ENCODE results near the gene RABGAP1L.
"Not testable (repeated sequence)": the region's sequence is repeated elsewhere in the genome, so short reads cannot be mapped to it uniquely, and the experiment has no call there.

Gene RABGAP1L

DNA sequence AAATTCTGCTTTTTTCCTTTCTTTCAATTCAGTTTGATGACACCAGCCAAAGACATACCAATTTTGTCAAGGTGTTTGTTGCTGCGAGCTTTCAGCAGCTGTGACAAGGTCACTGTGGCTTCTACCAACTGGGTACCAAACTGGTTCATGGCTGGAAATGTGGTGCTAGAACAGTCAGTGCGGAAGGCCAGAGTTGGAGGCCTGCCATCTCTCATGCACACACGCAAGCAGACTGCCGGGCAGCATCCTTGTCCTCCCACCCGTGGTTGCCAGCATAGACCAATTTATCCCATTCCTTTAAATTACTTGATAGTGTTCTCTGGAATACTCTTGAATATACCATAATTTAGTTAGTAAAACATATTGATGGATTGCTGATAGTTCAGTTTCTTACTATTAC is 208.6 kb downstream of the RABGAP1L start:
- DNase-seq (ENCODE audit: low read depth) = no peak

DNA sequence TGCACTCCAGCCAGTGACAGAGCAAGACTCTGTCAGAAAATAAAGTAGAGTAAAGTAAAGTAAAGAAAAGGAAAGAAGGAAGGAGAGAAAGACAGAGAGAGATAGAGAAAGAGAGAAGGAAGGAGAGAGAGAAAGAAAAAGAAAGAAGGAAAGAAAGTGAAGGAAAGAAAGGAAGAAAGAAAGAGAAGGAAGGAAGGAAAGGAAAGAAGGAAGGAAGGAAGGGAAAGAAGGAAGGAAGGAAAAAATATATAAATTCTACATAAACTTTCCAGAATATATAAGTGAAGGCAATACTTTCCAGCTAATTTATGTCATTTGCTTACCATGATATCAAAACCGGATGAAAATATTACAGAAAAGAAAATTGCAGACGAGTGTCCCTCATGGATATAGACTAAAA is 216.7 kb downstream of the RABGAP1L start:
- DNase-seq (ENCODE audit: low read depth) = no peak

DNA sequence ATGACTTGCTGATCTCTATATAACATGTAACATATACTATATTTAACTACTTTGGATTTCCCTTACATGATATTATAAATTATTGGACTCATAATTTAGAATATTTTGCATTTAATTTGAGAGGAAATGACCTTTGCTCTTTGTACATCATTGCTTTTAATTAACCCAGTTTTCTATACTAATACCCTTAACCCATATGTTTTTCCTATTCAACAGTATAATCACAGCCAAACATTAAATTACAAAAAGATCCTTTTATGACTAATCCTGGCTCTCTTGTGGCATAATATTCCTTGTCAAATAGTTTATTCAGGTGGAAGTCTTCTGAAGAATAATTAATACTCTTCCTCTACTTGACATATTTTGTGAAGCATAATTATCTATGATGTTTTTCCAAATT is 232.4 kb downstream of the RABGAP1L start:
- no peak for DNase-seq (ENCODE audit: low read depth)

DNA sequence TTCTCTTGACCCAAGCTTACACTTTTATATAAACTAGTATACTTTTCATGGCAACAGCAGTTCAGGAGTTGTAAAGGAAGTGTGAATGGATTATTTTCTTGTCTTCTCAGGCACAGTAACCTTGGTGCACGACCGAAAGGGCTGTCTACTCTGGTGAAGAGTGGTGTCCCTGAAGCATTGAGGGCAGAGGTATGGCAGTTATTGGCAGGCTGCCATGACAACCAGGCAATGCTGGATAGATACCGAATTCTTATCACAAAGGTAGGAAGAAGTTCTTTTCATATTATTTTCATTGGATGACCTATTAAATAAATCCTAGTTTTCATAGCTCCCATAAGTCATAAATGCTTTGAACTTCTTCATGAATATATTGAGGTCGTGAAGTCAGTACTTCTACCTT is 234.6 kb downstream of the RABGAP1L start:
- no peak for DNase-seq (ENCODE audit: low read depth)

DNA sequence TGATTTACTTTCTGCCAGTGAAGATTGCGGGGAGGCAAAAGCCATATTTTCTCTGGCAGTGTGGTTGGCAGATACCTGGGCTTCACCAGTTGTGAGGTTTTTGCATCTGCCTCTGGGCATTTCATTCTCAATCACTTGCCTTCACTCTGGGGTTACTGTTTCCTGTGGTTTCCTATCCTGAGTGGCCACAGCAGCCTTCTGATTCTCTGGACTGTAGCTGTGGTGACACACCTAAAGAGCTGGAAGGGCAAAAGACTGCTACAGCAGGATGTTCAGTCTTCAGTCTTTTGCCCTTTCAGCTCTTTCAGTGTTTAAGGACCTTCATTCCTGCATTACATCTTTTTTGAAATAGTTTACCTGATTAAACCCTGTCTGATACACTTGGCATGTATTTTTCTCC is 237.9 kb downstream of the RABGAP1L start:
- DNase-seq (ENCODE audit: low read depth) = no peak

DNA sequence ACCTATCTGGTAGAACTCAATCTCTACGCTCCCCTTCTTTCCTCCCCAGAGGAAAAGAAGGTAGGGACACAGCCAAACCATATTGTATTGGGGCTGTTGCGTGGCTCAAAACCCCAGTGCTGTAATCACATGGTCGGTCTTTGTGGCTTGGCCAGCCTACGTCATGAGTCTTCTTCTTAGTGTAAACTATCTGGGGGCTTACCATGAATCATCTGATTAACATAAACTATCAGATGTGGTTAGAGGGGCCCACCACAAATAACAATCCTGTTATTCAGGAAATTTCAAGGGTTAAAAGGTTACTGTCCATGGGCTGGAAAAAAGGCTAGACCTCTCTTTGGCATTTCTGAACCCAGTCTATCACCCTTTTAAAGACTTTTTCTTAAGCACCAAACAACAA is 238.9 kb downstream of the RABGAP1L start:
- no peak for DNase-seq (ENCODE audit: low read depth)

DNA sequence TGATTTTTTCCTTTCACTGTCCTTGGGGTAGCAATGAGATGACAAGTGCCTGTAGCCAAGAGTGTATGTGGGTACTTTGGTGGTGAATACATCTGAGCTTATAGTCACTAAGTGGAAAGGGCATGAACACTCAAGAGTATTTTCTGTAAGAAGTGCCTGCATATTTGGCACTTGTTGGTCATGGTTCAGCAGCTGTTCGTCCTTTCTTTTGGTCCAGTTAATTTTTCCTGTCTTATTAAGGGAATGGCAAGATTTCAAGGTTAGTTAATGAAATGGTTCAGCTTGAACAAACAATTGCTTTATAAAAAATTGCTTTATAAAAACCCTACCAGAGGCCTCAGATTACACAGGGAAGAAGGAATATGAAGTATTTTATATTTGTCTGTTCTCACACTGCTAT is 239.9 kb downstream of the RABGAP1L start:
- no peak for DNase-seq (ENCODE audit: low read depth)

DNA sequence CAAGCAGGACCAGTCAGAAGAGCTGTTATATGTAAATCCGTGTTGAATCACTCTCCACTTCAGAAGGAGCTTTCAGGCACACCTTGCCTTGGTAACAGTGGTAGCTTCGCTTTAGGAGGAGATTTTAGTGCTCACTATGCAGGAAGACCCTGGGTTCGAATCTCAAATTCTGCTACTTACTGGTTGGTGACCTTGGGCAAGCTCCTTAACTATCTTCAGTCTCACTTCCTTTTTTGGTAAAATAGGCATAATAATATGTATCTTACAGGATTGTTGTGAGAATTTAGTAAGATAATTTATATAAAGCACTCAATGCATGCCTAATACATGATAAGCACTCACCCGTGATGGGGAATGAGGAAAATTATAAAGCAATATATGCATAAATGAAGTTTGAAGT is 241.8 kb downstream of the RABGAP1L start:
- DNase-seq (ENCODE audit: low read depth) = no peak

DNA sequence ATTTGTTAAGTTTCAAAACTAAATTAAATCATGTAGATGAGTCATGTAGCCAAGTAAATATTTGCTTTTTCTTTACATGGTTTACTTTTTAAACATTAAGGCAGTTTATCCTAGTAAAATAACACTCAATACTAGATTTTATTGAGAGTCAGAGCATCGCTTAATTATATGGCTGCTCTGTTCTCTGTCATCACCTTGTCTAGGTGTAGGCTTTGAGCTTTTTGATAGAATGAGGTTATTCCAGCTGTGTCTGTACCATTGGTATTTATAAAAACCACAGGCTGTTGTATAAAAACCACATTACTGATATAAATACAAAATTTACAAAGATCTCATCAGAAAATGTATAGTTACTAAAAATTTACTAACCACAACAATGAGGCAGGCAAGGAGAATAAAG is 245.9 kb downstream of the RABGAP1L start:
- no peak for DNase-seq (ENCODE audit: low read depth)

DNA sequence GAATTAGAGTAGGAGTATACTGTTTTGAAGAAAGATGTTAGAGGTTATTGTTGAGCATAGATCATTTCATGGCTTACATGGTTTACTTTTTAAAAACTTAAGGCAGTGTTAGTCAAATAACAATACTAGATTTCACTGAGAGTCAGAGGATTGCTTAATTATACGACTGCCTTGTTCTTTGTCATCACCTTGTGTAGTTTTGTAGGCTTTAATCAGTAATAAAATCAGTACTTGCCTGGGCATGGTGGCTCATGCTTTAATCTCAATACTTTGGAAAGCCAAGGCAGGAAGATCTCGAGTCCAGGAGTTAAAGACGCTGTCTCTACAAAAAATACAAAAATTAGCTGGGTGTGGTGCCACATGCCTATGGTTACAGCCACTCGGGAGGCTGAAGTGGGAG is 247.1 kb downstream of the RABGAP1L start:
- no peak for DNase-seq (ENCODE audit: low read depth)

DNA sequence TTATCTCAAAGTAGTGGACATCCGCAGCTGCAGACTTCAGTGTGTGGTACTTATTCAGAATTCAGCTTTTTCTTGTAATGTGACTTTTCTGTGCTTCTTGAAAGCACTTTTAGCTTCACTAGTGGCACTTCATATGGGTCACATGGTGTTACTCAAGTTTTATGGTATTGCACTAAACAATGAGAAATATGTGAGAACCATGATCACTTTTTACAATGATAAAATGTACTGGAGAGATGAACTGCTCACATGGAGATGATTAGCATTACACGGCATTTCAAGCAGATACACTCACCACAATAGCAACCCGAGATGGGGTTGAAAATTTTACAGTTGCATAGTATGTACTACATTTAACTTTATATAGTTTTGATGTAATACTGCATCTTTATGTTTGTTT is 248.3 kb downstream of the RABGAP1L start:
- DNase-seq (ENCODE audit: low read depth) = no peak

DNA sequence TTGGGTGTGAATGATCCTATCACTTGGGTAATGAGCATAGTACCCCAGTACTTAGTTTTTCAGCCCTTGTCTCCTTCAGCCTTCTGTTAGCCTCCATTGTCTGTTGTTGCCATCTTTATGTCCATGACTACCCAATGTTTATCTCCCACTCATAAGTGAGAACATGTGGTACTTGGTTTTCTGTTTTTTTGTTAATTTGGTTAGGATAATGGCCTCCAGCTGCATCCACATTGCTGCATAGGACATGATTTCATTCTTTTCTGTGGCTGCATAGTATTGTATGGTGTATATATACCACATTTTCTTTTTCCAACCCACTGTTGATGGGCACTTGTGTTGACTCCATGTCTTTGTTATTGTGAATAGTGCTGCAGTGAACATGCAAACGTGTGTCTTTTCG is 248.8 kb downstream of the RABGAP1L start:
- DNase-seq (ENCODE audit: low read depth) = no peak

DNA sequence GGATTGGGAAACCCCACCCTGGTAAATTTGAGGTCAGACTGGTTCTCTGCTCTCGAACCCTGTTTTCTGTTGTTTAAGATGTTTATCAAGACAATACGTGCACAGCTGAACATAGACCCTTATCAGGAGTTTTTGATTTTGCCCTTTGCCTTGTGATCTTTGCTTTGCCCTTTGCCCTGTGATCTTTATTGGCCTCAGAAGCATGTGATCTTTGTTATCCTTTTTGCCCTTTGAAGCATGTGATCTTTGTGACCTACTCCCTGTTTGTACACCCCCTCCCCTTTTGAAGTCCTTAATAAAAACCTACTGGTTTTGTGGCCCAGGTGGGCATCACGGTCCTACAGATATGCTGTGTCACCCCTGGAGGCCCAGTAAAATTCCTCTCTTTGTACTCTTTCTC is 250.5 kb downstream of the RABGAP1L start:
- DNase-seq (ENCODE audit: low read depth) = not testable (repeated sequence)

DNA sequence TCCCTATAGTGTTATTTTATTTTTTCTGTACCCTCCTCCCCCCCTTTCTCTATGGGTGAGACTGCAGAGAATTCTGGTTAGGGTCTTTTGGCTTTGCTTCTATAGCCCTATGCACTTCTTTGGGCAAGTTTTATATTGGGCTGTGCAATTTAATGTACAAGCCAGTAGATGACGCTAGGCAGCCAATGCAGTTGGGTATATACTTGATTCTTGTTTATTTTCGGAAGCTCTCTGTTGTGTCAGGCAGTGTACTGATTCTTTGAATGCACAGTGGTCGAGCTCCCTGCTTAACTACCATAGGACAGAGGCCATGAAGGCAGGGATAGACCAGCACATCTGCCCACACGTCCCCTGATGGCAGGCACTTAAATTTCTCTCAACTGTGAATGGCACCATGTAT is 254.3 kb downstream of the RABGAP1L start:
- no peak for DNase-seq (ENCODE audit: low read depth)

DNA sequence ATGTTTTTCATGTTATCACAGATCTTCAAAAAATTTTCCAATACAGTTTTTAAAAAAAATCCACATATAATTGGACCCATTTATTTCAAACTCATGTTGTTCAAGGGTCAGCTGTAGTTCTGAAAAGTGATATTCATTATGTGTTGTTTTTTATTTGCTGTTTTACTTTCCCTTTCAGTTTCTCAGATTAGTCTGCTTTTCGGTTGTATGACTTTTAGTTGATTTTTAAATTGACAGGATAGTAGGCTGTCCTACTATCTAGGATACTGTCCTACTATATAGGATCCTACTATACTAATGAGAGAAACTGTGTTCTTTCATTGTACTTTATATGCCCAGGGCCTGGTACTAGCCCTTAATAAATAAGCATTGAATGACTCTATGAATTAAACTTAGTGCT is 254.9 kb downstream of the RABGAP1L start:
- no peak for DNase-seq (ENCODE audit: low read depth)

DNA sequence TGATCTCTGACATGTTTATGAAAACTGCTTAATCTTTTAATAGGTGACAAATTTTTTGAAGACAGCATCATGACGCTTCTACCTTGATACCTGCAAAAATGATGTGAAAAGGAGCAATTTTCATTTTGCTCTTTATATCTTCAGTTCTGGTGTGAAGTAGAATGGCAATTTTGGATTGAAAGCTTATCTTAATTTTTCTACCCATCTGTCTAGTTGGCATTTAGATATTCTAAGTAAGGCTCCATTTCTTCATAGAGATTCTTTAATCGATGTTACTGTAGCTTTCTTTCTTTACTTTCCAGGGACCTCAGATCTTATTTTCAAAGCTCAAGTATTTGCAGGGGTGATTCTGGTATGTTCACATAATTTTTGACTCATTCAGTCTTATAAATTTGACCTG is 256.2 kb downstream of the RABGAP1L start:
- no peak for DNase-seq (ENCODE audit: low read depth)

DNA sequence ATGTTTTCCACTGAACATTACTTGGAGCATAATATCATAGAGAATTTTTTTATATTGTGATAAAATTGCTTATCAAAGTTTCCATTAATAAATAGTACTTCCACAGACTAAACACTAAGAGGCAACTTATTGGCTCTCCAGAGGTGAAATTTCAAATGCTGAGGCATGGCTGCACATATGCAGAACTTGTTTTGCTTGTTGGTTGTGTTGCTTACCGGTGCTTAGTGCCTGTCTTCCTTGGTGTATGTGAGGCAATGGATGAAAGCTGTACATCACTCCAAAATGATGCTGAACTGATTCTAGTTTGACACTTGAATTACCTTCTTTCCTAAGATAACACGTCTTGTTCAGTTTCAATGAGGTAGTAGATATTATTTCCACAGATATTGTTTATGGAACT is 258.6 kb downstream of the RABGAP1L start:
- no peak for DNase-seq (ENCODE audit: low read depth)

DNA sequence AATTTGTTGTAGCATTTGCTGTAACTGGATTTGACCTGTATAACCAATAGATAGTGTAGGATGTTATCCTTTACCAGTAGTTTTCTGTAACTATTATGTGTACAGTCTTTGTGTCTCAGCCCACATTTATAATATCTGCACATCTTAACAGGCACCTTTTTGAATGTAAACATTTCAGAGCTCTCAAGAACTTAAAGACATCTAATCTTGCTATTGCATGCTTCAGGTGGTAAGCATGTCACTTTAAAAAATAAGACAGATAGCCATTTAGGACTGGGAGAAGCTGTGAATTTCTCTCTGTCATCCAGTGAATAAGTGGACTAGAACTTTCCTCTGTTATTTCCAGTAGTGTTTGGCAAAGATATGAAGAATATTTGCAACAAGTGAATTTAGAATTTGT is 265.8 kb downstream of the RABGAP1L start:
- no peak for DNase-seq (ENCODE audit: low read depth)

DNA sequence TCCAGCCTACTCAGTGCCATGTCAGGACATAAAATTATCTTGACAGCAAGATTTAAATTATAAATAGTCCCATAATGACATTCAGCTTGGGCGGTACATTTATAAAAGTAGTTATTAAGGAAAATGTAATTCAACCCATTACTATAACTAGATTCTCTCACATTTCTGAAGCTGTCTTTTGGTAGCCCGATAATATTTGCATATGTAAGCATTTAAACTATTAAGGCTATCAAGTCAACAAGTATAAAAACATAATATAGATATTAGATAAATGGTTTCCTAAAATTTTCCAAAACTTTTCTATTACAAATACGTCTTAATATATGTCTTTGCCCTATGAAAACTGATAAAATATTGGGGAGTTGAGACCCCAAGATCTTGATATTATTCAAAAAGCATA is 266.8 kb downstream of the RABGAP1L start:
- DNase-seq (ENCODE audit: low read depth) = no peak

DNA sequence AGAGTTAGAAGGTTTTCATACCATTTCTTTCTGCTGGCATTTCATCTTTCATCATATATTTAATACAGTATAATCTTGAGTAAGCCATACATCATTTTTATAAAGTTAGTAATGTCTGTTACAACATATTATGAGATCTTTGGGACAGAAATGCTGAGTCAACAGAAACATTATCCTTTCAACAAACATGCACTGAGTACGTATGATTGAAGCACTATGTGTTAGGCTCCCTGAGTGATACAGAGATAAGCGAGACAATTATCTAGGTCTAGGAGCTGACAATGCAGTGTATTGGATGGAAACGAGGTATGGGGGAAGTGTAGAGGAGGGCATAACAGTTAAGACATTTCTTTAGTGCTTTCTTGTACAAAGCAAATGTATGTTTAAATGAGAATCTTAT is 268.7 kb downstream of the RABGAP1L start:
- DNase-seq (ENCODE audit: low read depth) = no peak

DNA sequence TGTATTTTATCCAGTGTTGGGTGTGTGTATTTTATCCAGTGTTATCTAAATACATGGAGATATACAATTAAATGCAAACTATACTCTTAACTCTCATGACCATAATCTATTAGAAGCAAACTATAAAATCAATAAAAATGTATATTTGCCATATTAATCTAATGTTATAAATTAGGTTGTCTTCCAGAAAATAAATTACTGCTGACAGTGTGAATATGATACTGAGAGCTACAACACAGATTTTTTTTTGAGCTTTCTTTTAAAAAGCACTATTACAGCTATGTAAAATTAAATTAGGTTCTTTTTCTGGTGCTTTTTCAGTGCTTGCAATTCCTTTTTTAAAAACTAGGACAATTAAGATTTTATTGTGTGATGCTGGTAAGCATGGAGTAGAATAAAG is 269.4 kb downstream of the RABGAP1L start:
- DNase-seq (ENCODE audit: low read depth) = no peak

DNA sequence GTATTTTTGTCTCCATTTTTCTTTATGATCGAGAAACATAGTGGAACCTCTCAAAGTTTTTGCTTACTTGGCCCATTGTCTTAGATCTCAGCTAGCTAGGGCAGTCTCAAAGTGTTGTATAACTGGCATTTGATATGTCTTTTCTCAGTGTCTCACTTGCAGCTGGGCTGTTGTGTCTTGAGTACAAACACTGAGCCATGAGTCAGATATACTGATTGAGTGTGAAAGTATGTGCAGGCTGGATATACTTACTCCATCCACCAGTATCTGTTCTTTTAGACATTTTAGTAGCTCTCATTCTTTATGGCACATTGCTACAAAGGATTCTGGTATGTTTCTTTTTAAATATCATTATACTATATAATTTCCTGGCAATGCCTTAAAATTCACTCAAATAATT is 274.1 kb downstream of the RABGAP1L start:
- no peak for DNase-seq (ENCODE audit: low read depth)

DNA sequence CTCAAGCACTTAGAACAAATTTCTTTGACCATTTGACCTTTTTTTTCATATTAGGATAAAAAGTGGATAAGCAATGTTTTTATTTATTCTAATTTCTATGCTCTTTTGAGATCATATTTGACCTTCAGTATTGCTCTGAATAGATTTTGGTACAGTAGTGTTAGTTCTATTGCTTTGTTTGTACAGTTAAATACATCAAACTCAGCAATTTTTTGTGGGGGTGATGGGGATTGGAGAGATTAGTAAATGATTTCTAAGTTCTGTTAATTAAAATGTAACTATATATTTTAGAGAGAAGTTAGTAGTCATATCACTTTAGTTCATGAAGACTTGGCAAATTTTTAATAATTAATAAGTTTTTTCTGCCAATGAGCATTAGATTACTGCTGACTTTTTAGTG is 286.0 kb downstream of the RABGAP1L start:
- no peak for DNase-seq (ENCODE audit: low read depth)

DNA sequence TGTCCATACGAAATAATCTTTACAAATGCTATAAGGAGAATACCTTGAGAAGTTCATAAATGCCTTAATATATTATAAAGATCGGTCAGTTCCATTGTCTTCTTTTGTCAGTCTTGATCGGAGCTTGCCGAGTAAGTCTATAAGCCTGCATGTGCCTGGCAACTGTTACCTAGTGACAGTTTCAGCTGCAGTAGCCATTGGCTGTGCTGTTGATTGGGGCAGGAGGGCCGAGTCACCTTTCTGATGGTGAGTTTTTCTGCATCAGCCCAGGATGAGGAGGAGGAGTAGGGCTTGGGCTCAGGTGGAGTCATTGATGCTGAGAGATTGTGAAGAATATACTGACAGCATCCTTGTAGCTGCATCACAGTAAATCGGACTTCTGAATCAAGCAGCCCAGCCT is 286.5 kb downstream of the RABGAP1L start:
- DNase-seq (ENCODE audit: low read depth) = no peak

DNA sequence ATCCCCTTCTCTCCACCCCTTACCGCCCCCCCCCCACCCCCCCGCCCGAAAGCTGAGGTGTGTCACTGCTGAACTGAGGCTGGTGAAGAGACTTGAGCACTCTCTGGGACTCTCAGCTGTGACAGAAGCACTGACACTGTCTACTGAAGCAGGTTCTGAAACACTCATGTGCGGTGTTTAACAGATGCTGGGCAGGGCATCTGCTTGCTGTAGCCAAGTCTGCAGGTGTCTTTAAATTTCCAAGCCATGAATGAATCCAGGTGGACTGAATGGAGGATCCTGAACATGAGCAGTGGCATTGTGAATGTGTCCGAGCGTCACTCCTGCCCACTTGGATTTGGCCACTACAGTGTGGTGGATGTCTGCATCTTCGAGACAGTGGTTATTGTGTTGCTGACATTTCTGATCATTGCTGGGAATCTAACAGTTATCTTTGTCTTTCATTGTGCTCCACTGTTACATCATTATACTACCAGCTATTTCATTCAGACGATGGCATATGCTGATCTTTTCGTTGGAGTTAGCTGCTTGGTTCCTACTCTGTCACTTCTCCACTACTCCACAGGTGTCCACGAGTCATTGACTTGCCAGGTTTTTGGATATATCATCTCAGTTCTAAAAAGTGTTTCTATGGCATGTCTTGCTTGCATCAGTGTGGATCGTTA is 288.7 kb downstream of the RABGAP1L start, which contains the start of gene GPR52:
Gene GPR52 (plus strand): TSS at position 99 of the 665 bp plus-strand sequence. CDS start 148 bp downstream, at position 247.
- DNase-seq (ENCODE audit: low read depth) = no peak
